ENCODE data around the gene IGF1. TPM values are rescaled to one million over a fixed set of nuclear protein-coding genes. Genes with fewer than 3 reads are reported as not detected.

Gene IGF1
- total RNA-seq: 0.35 TPM in 1 of 2 replicates, not detected in the other

GRCh38 chr12:102480406-102480805 is at the start of gene IGF1:
IGF1 (minus strand) TSS chr12:102480563; CDS start chr12:102480381, 182 bp downstream.
- peak; percentile 9 for DNase-seq (ENCODE audit: low read depth)

- peak; percentile 47 for DNase-seq (ENCODE audit: low read depth)
Measured at GRCh38 chr12:102528111-102528510, 47.7 kb upstream of the IGF1 start.

- no peak for DNase-seq (ENCODE audit: low read depth)
Measured at GRCh38 chr12:102527171-102527720, 46.9 kb upstream of the IGF1 start.

- DNase-seq (ENCODE audit: low read depth): peak; percentile 22
Measured at GRCh38 chr12:102526656-102527055, 46.3 kb upstream of the IGF1 start.

- DNase-seq (ENCODE audit: low read depth): no peak
Measured at GRCh38 chr12:102522768-102523167, 42.4 kb upstream of the IGF1 start.

GRCh38 chr12:102521662-102522277 is 41.4 kb upstream of the IGF1 start:
- DNase-seq (ENCODE audit: low read depth): no peak

GRCh38 chr12:102518871-102519270 is 38.5 kb upstream of the IGF1 start:
- no peak for DNase-seq (ENCODE audit: low read depth)

- DNase-seq (ENCODE audit: low read depth): no peak
Measured at GRCh38 chr12:102514696-102515095, 34.3 kb upstream of the IGF1 start.

GRCh38 chr12:102513739-102514138 is 33.4 kb upstream of the IGF1 start:
- no peak for DNase-seq (ENCODE audit: low read depth)

- no peak for DNase-seq (ENCODE audit: low read depth)
Measured at GRCh38 chr12:102513272-102513671, 32.9 kb upstream of the IGF1 start.

GRCh38 chr12:102512523-102512922 is 32.2 kb upstream of the IGF1 start:
- no peak for DNase-seq (ENCODE audit: low read depth)

- DNase-seq (ENCODE audit: low read depth): no peak
Measured at GRCh38 chr12:102511575-102511974, 31.2 kb upstream of the IGF1 start.

GRCh38 chr12:102510463-102510862 is 30.1 kb upstream of the IGF1 start:
- DNase-seq (ENCODE audit: low read depth): peak; percentile 37

- no peak for DNase-seq (ENCODE audit: low read depth)
Measured at GRCh38 chr12:102510031-102510430, 29.7 kb upstream of the IGF1 start.

GRCh38 chr12:102509123-102509626 is 28.8 kb upstream of the IGF1 start:
- DNase-seq (ENCODE audit: low read depth): no peak

GRCh38 chr12:102508052-102508451 is 27.7 kb upstream of the IGF1 start:
- DNase-seq (ENCODE audit: low read depth): no peak

- DNase-seq (ENCODE audit: low read depth): no peak
Measured at GRCh38 chr12:102507301-102507700, 26.9 kb upstream of the IGF1 start.

- no peak for DNase-seq (ENCODE audit: low read depth)
Measured at GRCh38 chr12:102504871-102505270, 24.5 kb upstream of the IGF1 start.

- DNase-seq (ENCODE audit: low read depth): no peak
Measured at GRCh38 chr12:102504280-102504679, 23.9 kb upstream of the IGF1 start.

- no peak for DNase-seq (ENCODE audit: low read depth)
Measured at GRCh38 chr12:102503831-102504230, 23.5 kb upstream of the IGF1 start.

- DNase-seq (ENCODE audit: low read depth): no peak
Measured at GRCh38 chr12:102503056-102503681, 22.8 kb upstream of the IGF1 start.

GRCh38 chr12:102501773-102502172 is 21.4 kb upstream of the IGF1 start:
- no peak for DNase-seq (ENCODE audit: low read depth)

- no peak for DNase-seq (ENCODE audit: low read depth)
Measured at GRCh38 chr12:102498471-102498870, 18.1 kb upstream of the IGF1 start.

Data from renal cortical epithelial cell (primary cell).